Liver (tissue), 9 donors: ENCODE results near the gene SUGCT. TPM values are rescaled to one million over a fixed set of nuclear protein-coding genes. Genes with fewer than 3 reads are reported as not detected.

Source experiments
- DNase-seq: peaks from one replicate; pipeline ENCODE4 v3.0.0-alpha.2; 2017; ENCODE audit warnings: low spot score
- H3K27ac ChIP-seq, 2 donors: one replicate each; pipeline ENCODE4 v1.7.0; 2013; ENCODE audit warnings: inconsistent platforms in 2 of 2, low read length in 2 of 2, control low read depth in 1 of 2, low read depth in 1 of 2, mild to moderate bottlenecking in 1 of 2
- H3K27me3 ChIP-seq, 4 donors: one replicate each; pipeline versions ENCODE4 v1.6.1 to v1.7.0; 2013; ENCODE audit warnings: low read length in 3 of 4, inconsistent platforms in 1 of 4, mild to moderate bottlenecking in 1 of 4, moderate library complexity in 1 of 4; ENCODE audit not compliant: control insufficient read depth in 4 of 4, insufficient read depth in 4 of 4
- H3K36me3 ChIP-seq, 4 donors: one replicate each; pipeline versions ENCODE4 v1.6.1 to v1.7.0; 2013; ENCODE audit warnings: low read length in 3 of 4, mild to moderate bottlenecking in 3 of 4, low read depth in 1 of 4, moderate library complexity in 1 of 4; ENCODE audit not compliant: control insufficient read depth in 4 of 4, insufficient read depth in 3 of 4
- H3K4me1 ChIP-seq, 4 donors: one replicate each; pipeline versions ENCODE4 v1.6.1 to v1.7.0; 2013; ENCODE audit warnings: low read length in 3 of 4, mild to moderate bottlenecking in 3 of 4, moderate library complexity in 1 of 4; ENCODE audit not compliant: control insufficient read depth in 4 of 4, insufficient read depth in 4 of 4
- H3K4me3 ChIP-seq, 3 donors: one replicate each; pipeline versions ENCODE4 v1.6.1 to v1.7.0; 2013; ENCODE audit warnings: low read length in 3 of 3, control low read depth in 1 of 3, low read depth in 1 of 3, mild to moderate bottlenecking in 1 of 3
- H3K9ac ChIP-seq, 2 donors: one replicate each; pipeline ENCODE4 v1.7.0; 2013; ENCODE audit warnings: low read length in 2 of 2, mild to moderate bottlenecking in 2 of 2, moderate library complexity in 2 of 2, control low read depth in 1 of 2, low read depth in 1 of 2
- H3K9me3 ChIP-seq, 4 donors: one replicate each; pipeline versions ENCODE4 v1.6.1 to v1.7.0; 2013; ENCODE audit warnings: low read length in 3 of 4; ENCODE audit not compliant: control insufficient read depth in 4 of 4
- EGR1 ChIP-seq, 2 donors: IDR thresholded peaks; 2 replicates each; pipeline ENCODE4 v1.6.1; 2016 to 2018; ENCODE audit warnings: antibody characterized with exemption in 2 of 2, low read depth in 2 of 2
- FOXA1 ChIP-seq: IDR thresholded peaks from 2 replicates; pipeline ENCODE4 v1.6.1; 2016; ENCODE audit warnings: antibody characterized with exemption
- FOXA2 ChIP-seq: IDR thresholded peaks from 2 replicates; pipeline ENCODE4 v1.6.1; 2016; ENCODE audit warnings: antibody characterized with exemption
- GABPA ChIP-seq, 2 donors: IDR thresholded peaks in 1 of 2; conservative IDR thresholded peaks in 1 of 2; 2 replicates each; pipeline ENCODE4 v1.6.1; 2016; ENCODE audit warnings: antibody characterized with exemption in 2 of 2, mild to moderate bottlenecking in 1 of 2, moderate library complexity in 1 of 2
- HNF4A ChIP-seq, 2 donors: conservative IDR thresholded peaks; 2 replicates each; pipeline ENCODE4 v1.6.1; 2016; ENCODE audit warnings: antibody characterized with exemption in 2 of 2, mild to moderate bottlenecking in 2 of 2
- HNF4G ChIP-seq: IDR thresholded peaks from 2 replicates; pipeline ENCODE4 v1.6.1; 2016; ENCODE audit warnings: antibody characterized with exemption
- JUND ChIP-seq, 2 donors: IDR thresholded peaks; 2 replicates each; pipeline ENCODE4 v1.6.1; 2016; ENCODE audit warnings: antibody characterized with exemption in 2 of 2
- NR2F2 ChIP-seq: IDR thresholded peaks from 2 replicates; pipeline ENCODE4 v1.6.1; 2016; ENCODE audit warnings: antibody characterized with exemption
- RAD21 ChIP-seq, 2 donors: IDR thresholded peaks; 2 replicates each; pipeline ENCODE4 v1.6.1; 2016; ENCODE audit warnings: antibody characterized with exemption in 2 of 2, mild to moderate bottlenecking in 2 of 2
- RXRA ChIP-seq, 2 donors: IDR thresholded peaks; 2 replicates each; pipeline ENCODE4 v1.6.1; 2017 to 2018; ENCODE audit warnings: antibody characterized with exemption in 2 of 2, mild to moderate bottlenecking in 1 of 2
- SP1 ChIP-seq: IDR thresholded peaks from 2 replicates; pipeline ENCODE4 v1.6.1; 2018; ENCODE audit warnings: antibody characterized with exemption, mild to moderate bottlenecking
- TAF1 ChIP-seq: conservative IDR thresholded peaks from 2 replicates; pipeline ENCODE4 v1.6.1; 2016; ENCODE audit warnings: antibody characterized with exemption, mild to moderate bottlenecking
- YY1 ChIP-seq: IDR thresholded peaks from 2 replicates; pipeline ENCODE4 v1.6.1; 2016; ENCODE audit warnings: antibody characterized with exemption, mild to moderate bottlenecking
- WGBS: extraction: QIAGEN DNeasy Blood & Tissue Kit; methylation state at CpG from one replicate; pipeline ENCODE4 v1.1.7; 2013; 5-methylcytosine and 5-hydroxymethylcytosine counted together
- polyA plus RNA-seq, 2 donors: library from polyadenylated mRNA; stranded (reverse) in 1 of 2; unstranded in 1 of 2; fragments of 200-250 nt in 1 of 2; fragments of >200 nt in 1 of 2; fragmentation: Nextera tagmentation in 1 of 2; extraction: Ambion mirVana in 1 of 2; gene quantifications; one replicate each; pipeline versions ENCODE4 v1.2.1 to v1.2.3, GENCODE V29; 2013 to 2015
- total RNA-seq, 2 donors: library from RNA; depleted of rRNA; stranded (reverse); fragments of >200 nt; gene quantifications; one replicate each; pipeline ENCODE4 v1.2.3, GENCODE V29; 2014
- TF ChIP-seq, protein P1 (sequence below): IDR thresholded peaks from 2 replicates; pipeline ENCODE4 v1.6.1; 2016; ENCODE audit warnings: antibody characterized with exemption
- TF ChIP-seq, protein P2 (sequence below): IDR thresholded peaks from 2 replicates; pipeline ENCODE4 v1.6.1; 2016; ENCODE audit warnings: antibody characterized with exemption
- TF ChIP-seq, protein P3 (sequence below): IDR thresholded peaks from 2 replicates; pipeline ENCODE4 v1.6.1; 2016; ENCODE audit warnings: antibody characterized with exemption
- TF ChIP-seq, protein P4 (sequence below): IDR thresholded peaks from 2 replicates; pipeline ENCODE4 v1.6.1; 2016; ENCODE audit warnings: antibody characterized with exemption, mild to moderate bottlenecking
- TF ChIP-seq, protein P5 (sequence below): fragments of 150-350 bp; IDR thresholded peaks from 2 replicates; pipeline ENCODE4 v1.5.1; 2017; ENCODE audit warnings: improper control_type of control experiment, low read depth, low read length; ENCODE audit not compliant: missing input control
- donor health status: healthy.
- donor health status: healthy.
- donor health status: healthy.
- donor health status: healthy.
- donor health status: healthy.

The SUGCT gene
- total and polyA plus RNA-seq, 4 donors = 6.2 to 11.9 (median 9.9) TPM

DNA sequence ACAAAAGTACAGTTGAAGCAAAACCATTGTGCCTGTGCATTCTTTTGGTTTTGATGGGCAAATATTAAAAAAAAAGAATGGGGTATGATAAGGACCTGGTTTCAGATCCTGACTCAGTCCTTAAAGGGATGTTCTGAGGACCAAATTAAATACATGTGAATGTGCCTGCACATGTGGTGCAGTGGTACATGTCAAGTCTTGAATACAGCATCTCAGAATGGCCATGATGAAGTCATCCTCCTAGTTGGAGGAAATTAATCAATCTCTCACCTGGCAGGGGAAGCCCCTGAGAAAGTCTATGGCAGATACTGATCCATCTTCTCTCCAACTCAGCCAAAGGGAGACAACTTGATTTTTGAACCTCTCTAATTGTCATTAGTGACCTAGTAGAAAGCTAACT is 207.0 kb downstream of the SUGCT start (continued):
- TF ChIP-seq, protein P1, sequence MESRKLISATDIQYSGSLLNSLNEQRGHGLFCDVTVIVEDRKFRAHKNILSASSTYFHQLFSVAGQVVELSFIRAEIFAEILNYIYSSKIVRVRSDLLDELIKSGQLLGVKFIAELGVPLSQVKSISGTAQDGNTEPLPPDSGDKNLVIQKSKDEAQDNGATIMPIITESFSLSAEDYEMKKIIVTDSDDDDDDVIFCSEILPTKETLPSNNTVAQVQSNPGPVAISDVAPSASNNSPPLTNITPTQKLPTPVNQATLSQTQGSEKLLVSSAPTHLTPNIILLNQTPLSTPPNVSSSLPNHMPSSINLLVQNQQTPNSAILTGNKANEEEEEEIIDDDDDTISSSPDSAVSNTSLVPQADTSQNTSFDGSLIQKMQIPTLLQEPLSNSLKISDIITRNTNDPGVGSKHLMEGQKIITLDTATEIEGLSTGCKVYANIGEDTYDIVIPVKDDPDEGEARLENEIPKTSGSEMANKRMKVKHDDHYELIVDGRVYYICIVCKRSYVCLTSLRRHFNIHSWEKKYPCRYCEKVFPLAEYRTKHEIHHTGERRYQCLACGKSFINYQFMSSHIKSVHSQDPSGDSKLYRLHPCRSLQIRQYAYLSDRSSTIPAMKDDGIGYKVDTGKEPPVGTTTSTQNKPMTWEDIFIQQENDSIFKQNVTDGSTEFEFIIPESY = no peak
- TF ChIP-seq, protein P2, sequence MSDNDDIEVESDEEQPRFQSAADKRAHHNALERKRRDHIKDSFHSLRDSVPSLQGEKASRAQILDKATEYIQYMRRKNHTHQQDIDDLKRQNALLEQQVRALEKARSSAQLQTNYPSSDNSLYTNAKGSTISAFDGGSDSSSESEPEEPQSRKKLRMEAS = no peak
- TF ChIP-seq FOXA1 = no peak
- TF ChIP-seq RAD21 (IDR thresholded peaks at IDR 0.05) = no peak
- no peak for TF ChIP-seq YY1

DNA sequence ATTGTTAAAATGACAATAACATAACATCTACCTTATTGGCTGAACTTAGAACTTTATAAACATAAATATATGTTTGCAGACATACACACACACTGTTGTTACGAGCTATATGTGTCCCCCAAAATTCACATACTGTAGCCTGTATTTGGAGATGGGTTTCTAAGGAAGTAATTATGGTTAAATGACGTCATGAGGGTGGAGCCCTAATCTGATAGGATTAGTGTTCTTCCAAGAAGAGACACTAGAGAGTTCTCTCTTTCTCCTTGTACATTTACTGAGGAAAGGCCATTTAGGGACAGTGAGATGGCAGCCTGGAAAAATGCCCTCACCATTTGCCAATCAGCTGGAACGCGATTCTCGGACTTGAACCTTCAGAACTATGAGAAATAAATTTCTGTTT is 211.7 kb downstream of the SUGCT start:
- 79% methylated on average over 5 of the region's 5 CpGs for WGBS
- TF ChIP-seq, protein P3, sequence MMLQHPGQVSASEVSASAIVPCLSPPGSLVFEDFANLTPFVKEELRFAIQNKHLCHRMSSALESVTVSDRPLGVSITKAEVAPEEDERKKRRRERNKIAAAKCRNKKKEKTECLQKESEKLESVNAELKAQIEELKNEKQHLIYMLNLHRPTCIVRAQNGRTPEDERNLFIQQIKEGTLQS = no peak
- TF ChIP-seq EGR1 (IDR thresholded peaks at IDR 0.05; ENCODE audit: low read depth in 2 of 2) (no peak), FOXA1 (no peak), RXRA (IDR thresholded peaks at IDR 0.05) (no peak), TAF1 (no peak), FOXA2 (no peak), HNF4G (no peak), SP1 (no peak), NR2F2 (no peak), YY1 (no peak), JUND (IDR thresholded peaks at IDR 0.05) (no peak), HNF4A (conservative IDR thresholded peaks at IDR 0.05) (no peak), GABPA (IDR thresholded peaks at IDR 0.05 in 1 of 2, conservative IDR thresholded peaks at IDR 0.05 in 1 of 2) (no peak), RAD21 (IDR thresholded peaks at IDR 0.05) (no peak)
- TF ChIP-seq, protein P1 = no peak
- TF ChIP-seq, protein P2 = no peak
- TF ChIP-seq, protein P4, sequence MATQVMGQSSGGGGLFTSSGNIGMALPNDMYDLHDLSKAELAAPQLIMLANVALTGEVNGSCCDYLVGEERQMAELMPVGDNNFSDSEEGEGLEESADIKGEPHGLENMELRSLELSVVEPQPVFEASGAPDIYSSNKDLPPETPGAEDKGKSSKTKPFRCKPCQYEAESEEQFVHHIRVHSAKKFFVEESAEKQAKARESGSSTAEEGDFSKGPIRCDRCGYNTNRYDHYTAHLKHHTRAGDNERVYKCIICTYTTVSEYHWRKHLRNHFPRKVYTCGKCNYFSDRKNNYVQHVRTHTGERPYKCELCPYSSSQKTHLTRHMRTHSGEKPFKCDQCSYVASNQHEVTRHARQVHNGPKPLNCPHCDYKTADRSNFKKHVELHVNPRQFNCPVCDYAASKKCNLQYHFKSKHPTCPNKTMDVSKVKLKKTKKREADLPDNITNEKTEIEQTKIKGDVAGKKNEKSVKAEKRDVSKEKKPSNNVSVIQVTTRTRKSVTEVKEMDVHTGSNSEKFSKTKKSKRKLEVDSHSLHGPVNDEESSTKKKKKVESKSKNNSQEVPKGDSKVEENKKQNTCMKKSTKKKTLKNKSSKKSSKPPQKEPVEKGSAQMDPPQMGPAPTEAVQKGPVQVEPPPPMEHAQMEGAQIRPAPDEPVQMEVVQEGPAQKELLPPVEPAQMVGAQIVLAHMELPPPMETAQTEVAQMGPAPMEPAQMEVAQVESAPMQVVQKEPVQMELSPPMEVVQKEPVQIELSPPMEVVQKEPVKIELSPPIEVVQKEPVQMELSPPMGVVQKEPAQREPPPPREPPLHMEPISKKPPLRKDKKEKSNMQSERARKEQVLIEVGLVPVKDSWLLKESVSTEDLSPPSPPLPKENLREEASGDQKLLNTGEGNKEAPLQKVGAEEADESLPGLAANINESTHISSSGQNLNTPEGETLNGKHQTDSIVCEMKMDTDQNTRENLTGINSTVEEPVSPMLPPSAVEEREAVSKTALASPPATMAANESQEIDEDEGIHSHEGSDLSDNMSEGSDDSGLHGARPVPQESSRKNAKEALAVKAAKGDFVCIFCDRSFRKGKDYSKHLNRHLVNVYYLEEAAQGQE = no peak
- TF ChIP-seq, protein P5, sequence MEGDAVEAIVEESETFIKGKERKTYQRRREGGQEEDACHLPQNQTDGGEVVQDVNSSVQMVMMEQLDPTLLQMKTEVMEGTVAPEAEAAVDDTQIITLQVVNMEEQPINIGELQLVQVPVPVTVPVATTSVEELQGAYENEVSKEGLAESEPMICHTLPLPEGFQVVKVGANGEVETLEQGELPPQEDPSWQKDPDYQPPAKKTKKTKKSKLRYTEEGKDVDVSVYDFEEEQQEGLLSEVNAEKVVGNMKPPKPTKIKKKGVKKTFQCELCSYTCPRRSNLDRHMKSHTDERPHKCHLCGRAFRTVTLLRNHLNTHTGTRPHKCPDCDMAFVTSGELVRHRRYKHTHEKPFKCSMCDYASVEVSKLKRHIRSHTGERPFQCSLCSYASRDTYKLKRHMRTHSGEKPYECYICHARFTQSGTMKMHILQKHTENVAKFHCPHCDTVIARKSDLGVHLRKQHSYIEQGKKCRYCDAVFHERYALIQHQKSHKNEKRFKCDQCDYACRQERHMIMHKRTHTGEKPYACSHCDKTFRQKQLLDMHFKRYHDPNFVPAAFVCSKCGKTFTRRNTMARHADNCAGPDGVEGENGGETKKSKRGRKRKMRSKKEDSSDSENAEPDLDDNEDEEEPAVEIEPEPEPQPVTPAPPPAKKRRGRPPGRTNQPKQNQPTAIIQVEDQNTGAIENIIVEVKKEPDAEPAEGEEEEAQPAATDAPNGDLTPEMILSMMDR = no peak
- Histone ChIP-seq H3K27me3 (no peaks in the 10 kb centered on the region), H3K9ac (no peak overlapping the region), H3K36me3 (no peaks in the 10 kb centered on the region), H3K27ac (no peak overlapping the region), H3K4me1 (no peaks in the 10 kb centered on the region), H3K4me3 (no peak overlapping the region), H3K9me3 (no peaks in the 10 kb centered on the region)
- DNase-seq = no peak
